ENCODE results near the gene PAMR1.
"Not testable (repeated sequence)": the region's sequence is repeated elsewhere in the genome, so short reads cannot be mapped to it uniquely, and the experiment has no call there.

Gene PAMR1

GRCh38 chr11:35525501-35526175 is at the start of gene PAMR1:
TSS of gene PAMR1 (minus strand) at chr11:35525616. CDS start at chr11:35525585, 31 bp downstream.
- DNase-seq (ENCODE audit: low read depth): no peak

GRCh38 chr11:35571696-35572095 is 46.3 kb upstream of the PAMR1 start:
- DNase-seq (ENCODE audit: low read depth): no peak

- no peak for DNase-seq (ENCODE audit: low read depth)
Measured at GRCh38 chr11:35567737-35568465, 42.5 kb upstream of the PAMR1 start.

GRCh38 chr11:35566885-35567284 is 41.5 kb upstream of the PAMR1 start:
- DNase-seq (ENCODE audit: low read depth): no peak

- no peak for DNase-seq (ENCODE audit: low read depth)
Measured at GRCh38 chr11:35566181-35566580, 40.8 kb upstream of the PAMR1 start.

GRCh38 chr11:35564245-35564595 is 38.8 kb upstream of the PAMR1 start:
- DNase-seq (ENCODE audit: low read depth): no peak

- DNase-seq (ENCODE audit: low read depth): no peak
Measured at GRCh38 chr11:35563484-35564244, 38.2 kb upstream of the PAMR1 start.

GRCh38 chr11:35559949-35560348 is 34.5 kb upstream of the PAMR1 start:
- DNase-seq (ENCODE audit: low read depth): no peak

- no peak for DNase-seq (ENCODE audit: low read depth)
Measured at GRCh38 chr11:35558513-35558912, 33.1 kb upstream of the PAMR1 start.

- no peak for DNase-seq (ENCODE audit: low read depth)
Measured at GRCh38 chr11:35555488-35555887, 30.1 kb upstream of the PAMR1 start.

GRCh38 chr11:35554491-35555437 is 29.3 kb upstream of the PAMR1 start:
- DNase-seq (ENCODE audit: low read depth): no peak

GRCh38 chr11:35553831-35554230 is 28.4 kb upstream of the PAMR1 start:
- DNase-seq (ENCODE audit: low read depth): no peak

- no peak for DNase-seq (ENCODE audit: low read depth)
Measured at GRCh38 chr11:35553021-35553420, 27.6 kb upstream of the PAMR1 start.

- no peak for DNase-seq (ENCODE audit: low read depth)
Measured at GRCh38 chr11:35552616-35553015, 27.2 kb upstream of the PAMR1 start.

GRCh38 chr11:35550374-35551036 is 25.1 kb upstream of the PAMR1 start:
- no peak for DNase-seq (ENCODE audit: low read depth)

GRCh38 chr11:35549787-35550186 is 24.4 kb upstream of the PAMR1 start:
- DNase-seq (ENCODE audit: low read depth): no peak

- no peak for DNase-seq (ENCODE audit: low read depth)
Measured at GRCh38 chr11:35548925-35549561, 23.6 kb upstream of the PAMR1 start.

- not testable (repeated sequence) for DNase-seq (ENCODE audit: low read depth)
Measured at GRCh38 chr11:35547995-35548394, 22.6 kb upstream of the PAMR1 start.

- DNase-seq (ENCODE audit: low read depth): no peak
Measured at GRCh38 chr11:35546317-35546716, 20.9 kb upstream of the PAMR1 start.

GRCh38 chr11:35545391-35546003 is 20.1 kb upstream of the PAMR1 start:
- DNase-seq (ENCODE audit: low read depth): no peak
